CD4-positive, alpha-beta T cell (primary cell): ENCODE results near the gene REC8. TPM values are rescaled to one million over a fixed set of nuclear protein-coding genes. Genes with fewer than 3 reads are reported as not detected.
A peak's percentile ranks its signal among the peaks of the same experiment; 100 is the strongest.

Source experiments
- ATAC-seq: fragments of 200-7000 bp; cut with Tn5 transposase; one replicate; pipeline ENCODE4 v1.10.0; 2022; ENCODE audit warnings: mild to moderate bottlenecking; ENCODE audit not compliant: poor library complexity
- CTCF ChIA-PET: fragments of 350-600 bp; sonication (Branson Sonifier 250); formaldehyde crosslinking; loops from one replicate; lab custom pipeline; 2021; ENCODE audit warnings: antibody characterized with exemption, inconsistent platforms; lab: Charles Lee
- POLR2A ChIA-PET: fragments of 350-600 bp; sonication (Branson Sonifier 250); formaldehyde crosslinking; loops from one replicate; lab custom pipeline; 2021; ENCODE audit warnings: antibody characterized with exemption, inconsistent platforms; lab: Charles Lee
- DNase-seq, 14 experiments: peaks; one replicate each; pipeline ENCODE4 v3.0.0-alpha.2; 2013 to 2020; ENCODE audit warnings: mixed read lengths in 2 of 14
- H3K27ac ChIP-seq, 2 donors: one replicate each; pipeline versions ENCODE4 v1.5.1 to v1.7.0; 2013; ENCODE audit warnings: low read length in 2 of 2, low read depth in 1 of 2, mild to moderate bottlenecking in 1 of 2
- H3K27me3 ChIP-seq, 2 experiments: 1 replicate in 1 of 2; 2 replicates in 1 of 2; pipeline versions ENCODE4 v1.6.1 to v1.7.0; 2013; ENCODE audit warnings: low read length in 2 of 2, control low read depth in 1 of 2, mild to moderate bottlenecking in 1 of 2, moderate library complexity in 1 of 2; ENCODE audit not compliant: insufficient read depth in 2 of 2, control insufficient read depth in 1 of 2
- H3K36me3 ChIP-seq: one replicate; pipeline ENCODE4 v1.6.1; 2013; ENCODE audit warnings: low read length, control low read depth; ENCODE audit not compliant: insufficient read depth
- H3K4me1 ChIP-seq: one replicate; pipeline ENCODE4 v1.6.1; 2013; ENCODE audit warnings: low read length, control low read depth; ENCODE audit not compliant: insufficient read depth
- H3K4me3 ChIP-seq: one replicate; pipeline ENCODE4 v1.5.1; 2013; ENCODE audit warnings: mild to moderate bottlenecking, low read length, moderate library complexity
- H3K9me3 ChIP-seq, 2 experiments: 1 replicate in 1 of 2; 2 replicates in 1 of 2; pipeline versions ENCODE4 v1.6.1 to v1.7.0; 2013; ENCODE audit warnings: low read length in 2 of 2, mild to moderate bottlenecking in 2 of 2, control low read depth in 1 of 2, moderate library complexity in 1 of 2; ENCODE audit not compliant: control insufficient read depth in 1 of 2, insufficient read depth in 1 of 2
- H3K27ac Mint-ChIP-seq: one replicate; pipeline ENCODE4 v1.8.0; 2020; ENCODE audit warnings: mixed read lengths
- H3K27me3 Mint-ChIP-seq: one replicate; pipeline ENCODE4 v1.8.0; 2021; ENCODE audit warnings: mixed read lengths
- H3K36me3 Mint-ChIP-seq: one replicate; pipeline ENCODE4 v1.8.0; 2021; ENCODE audit warnings: low read depth, mixed read lengths
- H3K4me1 Mint-ChIP-seq: one replicate; pipeline ENCODE4 v1.8.0; 2021; ENCODE audit warnings: low read depth, mixed read lengths
- H3K4me3 Mint-ChIP-seq: one replicate; pipeline ENCODE4 v1.8.0; 2020; ENCODE audit warnings: mild to moderate bottlenecking, mixed read lengths
- H3K9me3 Mint-ChIP-seq: one replicate; pipeline ENCODE4 v1.8.0; 2020; ENCODE audit warnings: mixed read lengths
- CTCF ChIP-seq: fragments of 200-600 bp; IDR thresholded peaks from one replicate; pipeline ENCODE4 v1.8.0; 2022; ENCODE audit warnings: antibody characterized with exemption, mild to moderate bottlenecking
- intact Hi-C, 2 experiments: fragments of 100-400 bp; cut with DNase I in 1 of 2; cut with micrococcal nuclease in 1 of 2; formaldehyde crosslinking; loops; one replicate each; pipeline versions ENCODE4 v1.15.1 to v1.9.0; 2023 to 2025; cut with DNase I, micrococcal nuclease
- total RNA-seq, 174 experiments: library from RNA in 2 of 174; stranded (reverse) in 2 of 174; gene quantifications; one replicate each; pipeline ENCODE4 v1.2.3 and lab custom pipeline; 2021 to 2026

Gene REC8
- total RNA-seq, 2 experiments from 2014 or later: 105 to 107 TPM

- no peaks in the 10 kb centered on the region for H3K9me3 Mint-ChIP-seq
- H3K4me1 Mint-ChIP-seq: peaks cover 14% of the 10 kb centered on the region
- DNase-seq (no peak), ATAC-seq (no peak)
- no peaks in the 10 kb centered on the region for H3K27me3 ChIP-seq
- H3K36me3 Mint-ChIP-seq: peaks cover 77% of the 10 kb centered on the region
- H3K27ac Mint-ChIP-seq: no peak overlapping the region
- no peak overlapping the region for H3K27ac ChIP-seq
- H3K4me3 ChIP-seq: no peak overlapping the region
- ChIA-PET CTCF (no interaction called here), POLR2A (no interaction called here)
- no peak overlapping the region for H3K4me3 Mint-ChIP-seq
- peaks cover 73% of the 10 kb centered on the region for H3K36me3 ChIP-seq
- H3K9me3 ChIP-seq: no peaks in the 10 kb centered on the region
- intact Hi-C loops: no loop called here
- peaks cover 3% of the 10 kb centered on the region for H3K4me1 ChIP-seq
- no peak for TF ChIP-seq CTCF
- no peaks in the 10 kb centered on the region for H3K27me3 Mint-ChIP-seq
Observed at GRCh38 chr14:24177891-24178290, 6.0 kb downstream of the REC8 start.

GRCh38 chr14:24178399-24179178 is 6.7 kb downstream of the REC8 start:
- H3K27me3 Mint-ChIP-seq: no peaks in the 10 kb centered on the region
- peaks cover 7% of the 10 kb centered on the region for H3K4me1 Mint-ChIP-seq
- no peak for TF ChIP-seq CTCF
- Histone ChIP-seq H3K4me3 (no peak overlapping the region), H3K27me3 (no peaks in the 10 kb centered on the region), H3K4me1 (peaks cover 3% of the 10 kb centered on the region), H3K36me3 (peaks cover 78% of the 10 kb centered on the region), H3K9me3 (no peaks in the 10 kb centered on the region), H3K27ac (no peak overlapping the region)
- ATAC-seq: no peak
- H3K9me3 Mint-ChIP-seq: no peaks in the 10 kb centered on the region
- ChIA-PET CTCF (interaction anchor here (1.0 kb wide), 1 partner anchor 37 kb away, joined by 3 read pairs; the partner anchor contains the start of gene MDP1), POLR2A (interaction anchor here (0.9 to 1.8 kb wide), 2 partner anchors 10 to 17 kb away, joined by 3 to 4 read pairs; partner anchors contain the start of genes IPO4 and IRF9)
- intact Hi-C loops: no loop called here
- no peak for DNase-seq
- no peak overlapping the region for H3K4me3 Mint-ChIP-seq
- H3K27ac Mint-ChIP-seq: peak overlapping the region; percentile 47
- H3K36me3 Mint-ChIP-seq: peaks cover 77% of the 10 kb centered on the region

- intact Hi-C loops: no loop called here
- Mint-ChIP-seq H3K36me3 (peaks cover 81% of the 10 kb centered on the region), H3K4me1 (peaks cover 6% of the 10 kb centered on the region), H3K4me3 (no peak overlapping the region), H3K9me3 (no peaks in the 10 kb centered on the region), H3K27me3 (no peaks in the 10 kb centered on the region), H3K27ac (peak overlapping the region; percentile 47)
- no peak for DNase-seq
- ATAC-seq: no peak
- H3K27ac ChIP-seq: no peak overlapping the region
- POLR2A ChIA-PET: interaction anchor here (0.9 to 1.8 kb wide), 2 partner anchors 9 to 18 kb away, joined by 3 to 4 read pairs; partner anchors contain the start of genes IPO4 and IRF9
- H3K27me3 ChIP-seq: no peaks in the 10 kb centered on the region
- H3K4me3 ChIP-seq: no peak overlapping the region
- peaks cover 3% of the 10 kb centered on the region for H3K4me1 ChIP-seq
- peaks cover 83% of the 10 kb centered on the region for H3K36me3 ChIP-seq
- H3K9me3 ChIP-seq: no peaks in the 10 kb centered on the region
- TF ChIP-seq CTCF: no peak
- CTCF ChIA-PET: interaction anchor here (1.0 kb wide), 1 partner anchor 36 kb away, joined by 3 read pairs; the partner anchor contains the start of gene MDP1
Observed at GRCh38 chr14:24179294-24179960, 7.5 kb downstream of the REC8 start.
